Pons (tissue), 1 donor: ENCODE results near the gene MPP3.

ENCODE experiments used
- DNase-seq: peaks from one replicate; pipeline ENCODE4 v3.0.0-alpha.2; 2016; ENCODE audit warnings: low spot score

MPP3 gene

GRCh38 chr17:43772877-43773648 is 59.9 kb downstream of the MPP3 start:
- DNase-seq = peak; percentile 78

GRCh38 chr17:43771463-43771862 is 61.5 kb downstream of the MPP3 start:
- no peak for DNase-seq

GRCh38 chr17:43770957-43771356 is 62.0 kb downstream of the MPP3 start:
- DNase-seq = no peak

GRCh38 chr17:43769859-43770258 is 63.1 kb downstream of the MPP3 start:
- no peak for DNase-seq

- no peak for DNase-seq
Observed at GRCh38 chr17:43769426-43769825, 63.5 kb downstream of the MPP3 start.

GRCh38 chr17:43768943-43769342 is 64.0 kb downstream of the MPP3 start:
- DNase-seq = no peak

- peak; percentile 79 for DNase-seq
Observed at GRCh38 chr17:43768382-43768781, 64.6 kb downstream of the MPP3 start.

- no peak for DNase-seq
Observed at GRCh38 chr17:43767713-43768059, 65.3 kb downstream of the MPP3 start.

- DNase-seq = no peak
Observed at GRCh38 chr17:43767053-43767712, 65.8 kb downstream of the MPP3 start.

GRCh38 chr17:43766413-43767052 is 66.4 kb downstream of the MPP3 start:
- peak; percentile 56 for DNase-seq

GRCh38 chr17:43760254-43760852 is 72.6 kb downstream of the MPP3 start:
- peak; percentile 92 for DNase-seq

- DNase-seq = no peak
Observed at GRCh38 chr17:43759836-43760235, 73.1 kb downstream of the MPP3 start.

- no peak for DNase-seq
Observed at GRCh38 chr17:43758497-43759174, 74.3 kb downstream of the MPP3 start, which contains the start of gene SOST. TSS of gene SOST (minus strand) at chr17:43758791. CDS start at chr17:43758741, 50 bp downstream.

GRCh38 chr17:43758086-43758485 is 74.9 kb downstream of the MPP3 start:
- DNase-seq = no peak

GRCh38 chr17:43757171-43757660 is 75.7 kb downstream of the MPP3 start:
- no peak for DNase-seq

GRCh38 chr17:43756201-43756600 is 76.7 kb downstream of the MPP3 start:
- no peak for DNase-seq

- DNase-seq = no peak
Observed at GRCh38 chr17:43755389-43755875, 77.5 kb downstream of the MPP3 start.

GRCh38 chr17:43754947-43755346 is 78.0 kb downstream of the MPP3 start:
- DNase-seq = no peak

- DNase-seq = no peak
Observed at GRCh38 chr17:43753493-43754129, 79.3 kb downstream of the MPP3 start.
